Caki2 (cell line): ENCODE data around the gene NPNT. TPM values are rescaled to one million over a fixed set of nuclear protein-coding genes. Genes with fewer than 3 reads are reported as not detected.

Experiments used
- DNase-seq: peaks from one replicate; pipeline ENCODE4 v3.0.0-alpha.2; 2015; ENCODE audit warnings: low read depth
- in situ Hi-C: cut with HindIII; loops from 2 replicates; pipeline ENCODE4 v1.10.0; 2016; ENCODE audit warnings: low sequenced_read_pairs, low pct_unique_long_range_greater_than_20kb, mixed read lengths
- total RNA-seq: library from RNA; depleted of rRNA; stranded (reverse); fragments of >200 nt; shearing (Covaris generic); gene quantifications from 2 replicates; pipeline ENCODE4 v1.2.3, GENCODE V29; 2014; ENCODE audit warnings: low replicate concordance

Gene NPNT
- total RNA-seq, 1 experiment from 2014 or later, result 4.4 TPM

GRCh38 chr4:105957680-105958079, 62.4 kb downstream of the NPNT start:
- DNase-seq, result no peak
- in situ Hi-C loops, result no loop called here

- in situ Hi-C loops, result no loop called here
- no peak for DNase-seq
Measured at GRCh38 chr4:105963461-105964400, 68.5 kb downstream of the NPNT start.

GRCh38 chr4:105965183-105965800, 70.0 kb downstream of the NPNT start:
- in situ Hi-C loops, result no loop called here
- DNase-seq, result no peak

GRCh38 chr4:105966051-105966450, 70.8 kb downstream of the NPNT start:
- in situ Hi-C loops, result no loop called here
- peak; percentile 63 for DNase-seq

- in situ Hi-C loops, result no loop called here
Measured at GRCh38 chr4:105967058-105967658, 71.9 kb downstream of the NPNT start.

GRCh38 chr4:105969575-105969974, 74.3 kb downstream of the NPNT start:
- DNase-seq, result no peak
- in situ Hi-C loops, result no loop called here

More at GRCh38 chr4:105967058-105967658, 71.9 kb downstream of the NPNT start:
- no peak for DNase-seq

- DNase-seq, result no peak
- in situ Hi-C loops, result no loop called here
Measured at GRCh38 chr4:105970371-105970770, 75.1 kb downstream of the NPNT start.

GRCh38 chr4:105971036-105971435, 75.8 kb downstream of the NPNT start:
- no peak for DNase-seq
- in situ Hi-C loops, result no loop called here

- no peak for DNase-seq
- in situ Hi-C loops, result no loop called here
Measured at GRCh38 chr4:105972946-105973621, 77.8 kb downstream of the NPNT start.

GRCh38 chr4:105976915-105977314, 81.6 kb downstream of the NPNT start:
- in situ Hi-C loops, result no loop called here
- no peak for DNase-seq

GRCh38 chr4:105978684-105979296, 83.5 kb downstream of the NPNT start:
- peak; percentile 76 for DNase-seq
- in situ Hi-C loops, result no loop called here

GRCh38 chr4:105979506-105979905, 84.2 kb downstream of the NPNT start:
- DNase-seq, result no peak
- in situ Hi-C loops, result no loop called here

GRCh38 chr4:105988671-105989070, 93.4 kb downstream of the NPNT start:
- in situ Hi-C loops, result no loop called here
- no peak for DNase-seq

GRCh38 chr4:105989485-105990242, 94.4 kb downstream of the NPNT start:
- in situ Hi-C loops, result no loop called here
- DNase-seq, result no peak

- in situ Hi-C loops, result no loop called here
Measured at GRCh38 chr4:105990933-105991332, 95.7 kb downstream of the NPNT start.

GRCh38 chr4:105991726-105992125, 96.5 kb downstream of the NPNT start:
- no peak for DNase-seq
- in situ Hi-C loops, result no loop called here

More at GRCh38 chr4:105990933-105991332, 95.7 kb downstream of the NPNT start:
- peak; percentile 67 for DNase-seq

- DNase-seq, result peak; percentile 74
- in situ Hi-C loops, result no loop called here
Measured at GRCh38 chr4:105992641-105993305, 97.5 kb downstream of the NPNT start.
